Panc1 (cell line): ENCODE data around the gene KLC4. TPM values are rescaled to one million over a fixed set of nuclear protein-coding genes. Genes with fewer than 3 reads are reported as not detected.

Source experiments
- ATAC-seq: fragments of 200-7000 bp; cut with Tn5 transposase; 2 replicates; pipeline ENCODE4 v1.9.1; 2020; ENCODE audit warnings: mild to moderate bottlenecking, moderate library complexity
- BruUV-seq: library from RNA; stranded (reverse); fragments of 400-500 nt; replicated peaks from 2 replicates; lab custom pipeline; 2021; lab: Mats Ljungman, UMichigan
- CTCF ChIA-PET: fragments of 300-600 bp; sonication (Branson Sonifier 250); formaldehyde crosslinking; loops from one replicate; lab custom pipeline; 2022; ENCODE audit warnings: antibody characterized with exemption; lab: Charles Lee
- POLR2A ChIA-PET: fragments of 300-600 bp; sonication (Branson Sonifier 250); formaldehyde crosslinking; loops from one replicate; lab custom pipeline; 2022; ENCODE audit warnings: antibody characterized with exemption; lab: Charles Lee
- DNase-seq: peaks from one replicate; pipeline ENCODE4 v3.0.0-alpha.2; 2010; ENCODE audit warnings: low read depth, low spot score
- H3K27ac ChIP-seq: 2 replicates; pipeline ENCODE4 v1.5.1; 2011; ENCODE audit warnings: mild to moderate bottlenecking, low read length, inconsistent platforms
- H3K27me3 ChIP-seq: fragments of 200-500 bp; sonication (Bioruptor generic); 2 replicates; pipeline ENCODE4 v1.6.0; 2014; ENCODE audit warnings: low read length, inconsistent platforms; ENCODE audit not compliant: control insufficient read depth, insufficient read depth
- H3K36me3 ChIP-seq: fragments of 200-500 bp; sonication (Bioruptor generic); 2 replicates; pipeline ENCODE4 v1.5.1; 2014; ENCODE audit warnings: inconsistent platforms, mild to moderate bottlenecking, low read length, moderate library complexity; ENCODE audit not compliant: control insufficient read depth, insufficient read depth
- H3K4me1 ChIP-seq: 2 replicates; pipeline ENCODE4 v1.5.1; 2011; ENCODE audit warnings: inconsistent platforms, mild to moderate bottlenecking, low read length, moderate library complexity; ENCODE audit not compliant: control insufficient read depth, insufficient read depth
- H3K4me3 ChIP-seq, 2 experiments: 2 replicates each; pipeline ENCODE4 v1.5.1; 2011 to 2012; ENCODE audit warnings: low read depth in 2 of 2, low read length in 2 of 2, mild to moderate bottlenecking in 2 of 2, inconsistent platforms in 1 of 2, moderate library complexity in 1 of 2
- H3K9me3 ChIP-seq: fragments of 200-500 bp; sonication (Bioruptor generic); 2 replicates; pipeline ENCODE4 v1.5.1; 2014; ENCODE audit warnings: low read depth, mild to moderate bottlenecking, inconsistent platforms, low read length, moderate library complexity; ENCODE audit not compliant: control insufficient read depth, insufficient read depth
- CTCF ChIP-seq: fragments of 450-650 bp; IDR thresholded peaks from 2 replicates; pipeline ENCODE4 v1.5.1; 2017; ENCODE audit warnings: mild to moderate bottlenecking
- POLR2AphosphoS5 ChIP-seq: IDR thresholded peaks from 2 replicates; pipeline ENCODE4 v1.6.1; 2012; ENCODE audit warnings: mild to moderate bottlenecking, low read depth, low read length, moderate library complexity
- SIN3A ChIP-seq: IDR thresholded peaks from 2 replicates; pipeline ENCODE4 v1.6.1; 2012; ENCODE audit warnings: low read depth, mild to moderate bottlenecking, low read length, moderate library complexity, borderline replicate concordance; ENCODE audit not compliant: insufficient read depth
- TCF7L2 ChIP-seq: IDR thresholded peaks from 2 replicates; pipeline ENCODE4 v1.6.1; 2011; ENCODE audit warnings: mild to moderate bottlenecking, low read depth, low read length, inconsistent platforms
- in situ Hi-C: cut with HindIII; loops from 2 replicates; pipeline ENCODE4 v1.10.0; 2016; ENCODE audit warnings: low sequenced_read_pairs, low pct_unique_long_range_greater_than_20kb
- intact Hi-C: fragments of 100-400 bp; cut with micrococcal nuclease; formaldehyde crosslinking; loops from one replicate; pipeline ENCODE4 v1.10.0; 2022; ENCODE audit not compliant: unreplicated experiment
- total RNA-seq: library from RNA; stranded (reverse); gene quantifications from one replicate; pipeline ENCODE4 v1.2.1, GENCODE V29; 2021; ENCODE audit not compliant: unreplicated experiment
- TF ChIP-seq, protein P1 (sequence below), 2 experiments: IDR thresholded peaks; 2 replicates each; pipeline ENCODE4 v1.6.1; 2011 to 2012; ENCODE audit warnings: low read depth in 2 of 2, control low read depth in 1 of 2, low read length in 1 of 2, mild to moderate bottlenecking in 1 of 2, moderate library complexity in 1 of 2; ENCODE audit not compliant: insufficient read depth in 1 of 2

KLC4 gene
- total RNA-seq, 1 experiment from 2014 or later, result 22.6 TPM

GRCh38 chr6:43032326-43032725 is 27.1 kb upstream of the KLC4 start:
- DNase-seq, result no peak
- Histone ChIP-seq H3K36me3 (peaks cover 2% of the 10 kb centered on the region; the same call in 1 of the 2 replicates), H3K4me3 (no peak overlapping the region), H3K4me1 (peaks cover 3% of the 10 kb centered on the region; the same call in 1 of the 2 replicates), H3K9me3 (no peaks in the 10 kb centered on the region), H3K27ac (no peak overlapping the region), H3K27me3 (no peaks in the 10 kb centered on the region)
- no peak for ATAC-seq
- no peak for TF ChIP-seq SIN3A
- TF ChIP-seq, protein P1, sequence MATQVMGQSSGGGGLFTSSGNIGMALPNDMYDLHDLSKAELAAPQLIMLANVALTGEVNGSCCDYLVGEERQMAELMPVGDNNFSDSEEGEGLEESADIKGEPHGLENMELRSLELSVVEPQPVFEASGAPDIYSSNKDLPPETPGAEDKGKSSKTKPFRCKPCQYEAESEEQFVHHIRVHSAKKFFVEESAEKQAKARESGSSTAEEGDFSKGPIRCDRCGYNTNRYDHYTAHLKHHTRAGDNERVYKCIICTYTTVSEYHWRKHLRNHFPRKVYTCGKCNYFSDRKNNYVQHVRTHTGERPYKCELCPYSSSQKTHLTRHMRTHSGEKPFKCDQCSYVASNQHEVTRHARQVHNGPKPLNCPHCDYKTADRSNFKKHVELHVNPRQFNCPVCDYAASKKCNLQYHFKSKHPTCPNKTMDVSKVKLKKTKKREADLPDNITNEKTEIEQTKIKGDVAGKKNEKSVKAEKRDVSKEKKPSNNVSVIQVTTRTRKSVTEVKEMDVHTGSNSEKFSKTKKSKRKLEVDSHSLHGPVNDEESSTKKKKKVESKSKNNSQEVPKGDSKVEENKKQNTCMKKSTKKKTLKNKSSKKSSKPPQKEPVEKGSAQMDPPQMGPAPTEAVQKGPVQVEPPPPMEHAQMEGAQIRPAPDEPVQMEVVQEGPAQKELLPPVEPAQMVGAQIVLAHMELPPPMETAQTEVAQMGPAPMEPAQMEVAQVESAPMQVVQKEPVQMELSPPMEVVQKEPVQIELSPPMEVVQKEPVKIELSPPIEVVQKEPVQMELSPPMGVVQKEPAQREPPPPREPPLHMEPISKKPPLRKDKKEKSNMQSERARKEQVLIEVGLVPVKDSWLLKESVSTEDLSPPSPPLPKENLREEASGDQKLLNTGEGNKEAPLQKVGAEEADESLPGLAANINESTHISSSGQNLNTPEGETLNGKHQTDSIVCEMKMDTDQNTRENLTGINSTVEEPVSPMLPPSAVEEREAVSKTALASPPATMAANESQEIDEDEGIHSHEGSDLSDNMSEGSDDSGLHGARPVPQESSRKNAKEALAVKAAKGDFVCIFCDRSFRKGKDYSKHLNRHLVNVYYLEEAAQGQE (IDR thresholded peaks at IDR 0.05; ENCODE audit: insufficient read depth in 1 of 2, low read depth in 2 of 2, low read length in 1 of 2), result no peak
- TF ChIP-seq POLR2AphosphoS5, result no peak
- no peak for TF ChIP-seq CTCF
- TF ChIP-seq TCF7L2, result no peak
- intact Hi-C loops (no loop called here), in situ Hi-C loops (no loop called here)
- BruUV-seq, result no TSS peak
- CTCF ChIA-PET, result no interaction called here
- POLR2A ChIA-PET, result no interaction called here

DNA sequence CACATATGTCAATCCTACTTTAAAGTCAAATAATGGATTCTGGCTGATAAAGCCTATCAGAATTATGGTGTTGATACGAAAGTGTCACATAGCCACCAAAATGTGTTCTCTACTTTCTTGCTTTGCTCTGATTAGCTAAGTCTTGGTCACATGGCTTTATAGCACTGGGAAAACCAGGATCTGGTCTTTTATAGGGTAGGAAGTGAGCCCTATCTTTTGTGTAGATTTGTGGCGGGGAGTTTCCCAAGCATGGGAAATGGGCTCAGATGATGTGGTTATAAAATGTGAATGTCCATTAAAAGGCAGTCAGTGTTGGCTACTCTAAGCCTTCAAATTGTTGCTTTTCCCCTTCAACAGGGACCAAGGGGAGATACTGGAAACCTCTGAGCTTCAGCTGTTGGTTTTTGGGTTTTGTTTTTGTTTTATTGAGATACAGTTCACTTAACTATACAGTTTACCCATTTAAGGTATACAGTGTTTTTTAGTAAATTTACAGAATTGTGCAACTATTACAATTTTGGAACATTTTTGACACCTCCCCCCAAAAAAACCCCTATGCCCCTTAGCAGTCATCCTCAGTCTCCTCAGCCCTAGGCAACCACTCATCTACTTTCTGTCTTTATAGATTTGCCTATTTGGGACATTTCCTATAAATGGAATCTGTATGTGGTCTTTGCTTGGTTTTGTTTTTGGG is 25.8 kb upstream of the KLC4 start:
- TF ChIP-seq TCF7L2 (no peak), CTCF (no peak), SIN3A (no peak), POLR2AphosphoS5 (no peak)
- TF ChIP-seq, protein P1 (IDR thresholded peaks at IDR 0.05; ENCODE audit: insufficient read depth in 1 of 2, low read depth in 2 of 2, low read length in 1 of 2), result no peak
- in situ Hi-C loops (no loop called here), intact Hi-C loops (no loop called here)
- H3K27me3 ChIP-seq, result no peaks in the 10 kb centered on the region
- ChIA-PET POLR2A (interaction anchor here (0.6 to 0.9 kb wide), 4 partner anchors 11 to 93 kb away, joined by 3 to 5 read pairs (median 3); partner anchors contain the start of genes KLC4 and MRPL2), CTCF (interaction anchor here (0.6 kb wide), 2 partner anchors 106 to 129 kb away, joined by 6 to 9 read pairs; no protein-coding TSS in a partner anchor)
- ATAC-seq (no peak), DNase-seq (no peak)
- H3K4me1 ChIP-seq, result peaks cover 3% of the 10 kb centered on the region; the same call in 1 of the 2 replicates
- BruUV-seq, result TSS peak; percentile 60
- H3K9me3 ChIP-seq, result no peaks in the 10 kb centered on the region
- no peak overlapping the region for H3K27ac ChIP-seq
- H3K36me3 ChIP-seq, result peaks cover 2% of the 10 kb centered on the region; the same call in 1 of the 2 replicates
- H3K4me3 ChIP-seq, result no peak overlapping the region
